HG03196 (cell line): Measurements from ENCODE around the gene MMP17.

Experiments used
- ATAC-seq: cut with Tn5 transposase; IDR thresholded peaks from one replicate; pipeline ENCODE4 v1.9.1; 2021; ENCODE audit not compliant: unreplicated experiment

The MMP17 gene

GRCh38 chr12:131829791-131830334 lies 1.7 kb downstream of the MMP17 start:
- no peak for ATAC-seq

DNA sequence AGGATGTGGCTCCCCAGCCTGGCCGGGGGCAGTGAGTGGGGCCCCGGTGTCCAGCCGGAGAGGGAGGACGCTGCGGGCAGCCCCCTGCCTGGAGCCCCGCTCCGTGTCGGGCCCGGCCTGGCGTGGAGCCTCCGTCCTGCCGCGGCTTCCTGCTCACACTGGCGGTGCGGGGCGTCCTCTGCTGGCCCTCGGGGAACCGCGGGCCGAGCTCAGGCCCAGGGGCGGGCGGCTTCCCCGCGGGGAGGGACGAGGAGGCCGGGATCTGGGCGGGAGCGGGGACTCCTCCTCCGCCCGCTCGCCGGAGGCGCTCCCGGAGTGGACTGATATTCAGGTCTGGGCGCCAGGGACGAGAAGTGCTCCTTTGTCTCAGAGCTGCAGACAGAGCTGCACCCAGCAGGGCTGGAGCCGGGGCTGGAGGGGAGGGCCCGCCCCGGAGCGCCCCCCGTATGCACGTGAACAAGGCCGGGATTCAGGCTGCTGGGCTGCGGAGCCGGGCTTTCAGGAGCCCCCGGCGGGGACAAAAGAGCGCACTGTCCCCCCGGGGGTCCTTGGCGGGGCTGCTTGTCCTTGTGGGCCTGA lies 2.2 kb downstream of the MMP17 start:
- ATAC-seq = no peak

GRCh38 chr12:131830914-131831571 lies 2.9 kb downstream of the MMP17 start:
- ATAC-seq = no peak

- ATAC-seq = no peak
Measured at GRCh38 chr12:131831635-131832041, 3.4 kb downstream of the MMP17 start.

DNA sequence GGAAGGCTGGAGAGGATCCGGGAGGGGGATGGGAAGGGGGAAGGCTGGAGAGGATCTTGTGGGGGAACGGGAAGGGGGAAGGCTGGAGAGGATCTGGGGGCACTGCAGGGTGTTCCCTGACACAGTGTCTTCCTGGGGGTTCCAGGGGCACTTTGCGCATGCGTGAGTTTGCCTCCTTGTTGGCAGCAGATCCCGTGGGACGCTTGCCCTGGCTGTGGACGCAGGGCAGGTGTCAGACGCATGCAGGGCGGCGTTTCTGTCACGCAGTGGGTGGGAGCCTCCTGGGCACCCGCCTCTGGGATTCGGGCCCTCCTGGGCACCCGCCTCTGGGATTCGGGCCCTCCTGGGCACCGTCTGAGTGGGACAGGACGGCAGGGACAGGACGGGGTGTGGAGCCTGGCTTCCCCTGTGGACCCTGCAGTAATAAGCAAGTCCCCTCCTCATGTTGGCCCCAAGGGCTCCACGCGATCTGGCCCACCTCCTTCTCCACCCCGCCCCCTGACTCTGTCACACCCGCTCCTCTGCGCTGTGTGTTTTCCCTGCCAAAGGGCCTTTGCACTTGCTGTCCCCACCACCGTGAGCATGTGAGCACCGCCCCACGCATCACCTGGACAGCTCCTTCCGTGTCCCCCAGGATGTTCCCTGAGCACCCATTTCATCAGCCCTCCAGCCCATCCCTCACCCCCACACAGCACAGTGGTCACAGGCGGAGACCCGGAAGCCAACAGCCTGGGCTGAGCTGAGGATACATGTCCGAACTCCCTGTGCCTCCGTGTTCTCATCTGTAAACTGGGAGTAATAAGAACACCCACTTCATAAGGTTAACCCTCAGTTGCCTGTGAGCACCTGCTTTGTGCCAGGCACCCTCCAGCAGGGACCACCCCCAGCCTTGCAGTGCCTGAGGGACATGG lies 4.4 kb downstream of the MMP17 start:
- no peak for ATAC-seq

- ATAC-seq = no peak
Measured at GRCh38 chr12:131833288-131833895, 5.2 kb downstream of the MMP17 start.

DNA sequence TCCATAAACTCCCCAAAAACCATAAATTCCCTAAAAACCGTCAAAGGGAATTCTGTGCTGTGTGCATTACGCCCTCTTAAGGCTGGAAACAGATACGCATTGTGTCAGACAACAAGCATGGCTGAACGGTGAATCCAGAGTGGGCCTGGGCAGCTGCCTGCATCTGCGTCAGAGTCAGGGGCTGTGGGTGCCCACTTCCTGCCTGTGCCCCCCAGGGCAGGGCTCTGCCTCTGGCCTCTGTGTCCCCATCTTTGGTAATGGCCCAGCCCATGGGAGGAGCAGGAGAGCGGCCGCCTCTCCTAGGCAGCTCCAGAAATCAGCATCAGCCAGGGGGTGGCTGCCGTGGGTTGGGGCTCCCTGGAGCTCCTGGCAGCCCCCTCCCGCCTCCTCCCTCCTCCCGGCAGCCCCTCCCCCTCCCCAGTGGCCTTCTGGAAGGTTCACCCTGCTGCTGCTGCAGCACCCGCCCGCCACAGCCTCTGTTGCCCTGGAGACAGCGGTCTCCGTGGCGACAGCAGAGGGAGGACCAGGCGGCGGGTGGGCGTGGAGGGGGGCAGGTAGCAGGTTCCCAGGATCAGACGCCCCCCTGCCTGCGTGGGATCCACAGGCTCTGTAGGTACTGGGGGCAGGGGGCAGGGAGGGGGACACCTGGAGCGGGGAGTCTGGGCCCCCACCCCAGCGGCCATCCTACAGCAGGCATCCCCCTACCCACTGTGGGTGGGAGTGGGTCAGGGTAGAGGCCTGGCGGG lies 5.9 kb downstream of the MMP17 start:
- no peak for ATAC-seq

DNA sequence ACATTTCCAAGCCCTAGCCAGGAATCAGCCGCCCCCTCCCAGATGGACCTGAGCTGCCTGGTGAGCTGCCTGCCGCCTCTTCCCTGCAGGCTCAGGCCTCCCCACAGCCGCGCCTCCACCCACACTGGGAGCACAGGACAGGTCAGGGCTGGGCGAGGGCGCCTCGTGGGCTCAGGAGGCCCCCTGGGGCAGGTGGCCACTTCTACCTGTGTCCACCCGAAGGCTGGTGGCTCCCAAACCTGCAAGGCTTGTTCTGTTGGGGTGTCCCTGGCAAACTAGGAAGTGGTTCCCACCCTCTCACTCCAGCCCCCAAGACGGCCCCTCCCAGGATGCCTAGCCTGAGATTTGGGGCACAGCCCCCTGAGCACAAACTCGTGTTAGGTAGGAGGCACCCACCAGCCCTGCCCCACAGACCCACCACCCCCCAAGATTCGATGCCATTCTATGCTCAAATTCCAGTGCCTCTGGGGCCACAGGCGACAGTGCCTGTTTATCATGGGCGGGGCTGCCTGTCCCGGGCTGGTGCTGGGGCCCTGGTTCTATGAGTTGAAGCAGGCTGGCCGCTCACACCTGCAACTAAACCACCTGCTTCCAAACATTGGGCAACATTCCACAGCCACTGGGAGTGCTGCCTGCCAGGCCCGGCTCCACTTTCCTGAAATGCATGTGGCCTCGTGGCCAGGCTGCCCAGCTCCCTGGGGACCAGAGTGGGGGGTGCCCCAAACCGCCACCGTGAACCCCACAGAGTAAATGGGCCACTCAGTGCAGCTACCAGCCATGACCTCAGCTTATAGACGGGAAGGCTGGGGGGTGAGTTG lies 6.8 kb downstream of the MMP17 start:
- ATAC-seq = no peak

- no peak for ATAC-seq
Measured at GRCh38 chr12:131835616-131836171, 7.5 kb downstream of the MMP17 start.

DNA sequence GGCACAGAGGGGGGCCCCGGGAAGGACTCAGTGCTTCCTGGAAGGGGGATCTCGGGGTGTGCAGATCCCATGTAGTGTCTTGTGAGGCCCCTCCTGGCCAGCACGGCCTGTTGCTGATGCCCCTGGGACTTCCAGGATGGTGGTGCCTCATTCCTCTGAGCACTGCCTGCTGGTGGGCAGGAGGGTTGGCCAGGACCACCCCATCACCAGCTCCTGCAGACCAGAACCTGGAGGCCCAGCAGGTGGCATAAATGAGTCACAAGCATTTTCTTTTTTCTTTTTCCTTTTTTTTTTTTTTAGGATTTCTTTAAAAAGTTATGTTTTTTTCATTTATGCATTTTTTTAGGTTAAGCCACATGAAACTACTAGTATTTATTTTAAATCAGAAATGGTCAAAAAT lies 8.0 kb downstream of the MMP17 start:
- ATAC-seq = no peak

DNA sequence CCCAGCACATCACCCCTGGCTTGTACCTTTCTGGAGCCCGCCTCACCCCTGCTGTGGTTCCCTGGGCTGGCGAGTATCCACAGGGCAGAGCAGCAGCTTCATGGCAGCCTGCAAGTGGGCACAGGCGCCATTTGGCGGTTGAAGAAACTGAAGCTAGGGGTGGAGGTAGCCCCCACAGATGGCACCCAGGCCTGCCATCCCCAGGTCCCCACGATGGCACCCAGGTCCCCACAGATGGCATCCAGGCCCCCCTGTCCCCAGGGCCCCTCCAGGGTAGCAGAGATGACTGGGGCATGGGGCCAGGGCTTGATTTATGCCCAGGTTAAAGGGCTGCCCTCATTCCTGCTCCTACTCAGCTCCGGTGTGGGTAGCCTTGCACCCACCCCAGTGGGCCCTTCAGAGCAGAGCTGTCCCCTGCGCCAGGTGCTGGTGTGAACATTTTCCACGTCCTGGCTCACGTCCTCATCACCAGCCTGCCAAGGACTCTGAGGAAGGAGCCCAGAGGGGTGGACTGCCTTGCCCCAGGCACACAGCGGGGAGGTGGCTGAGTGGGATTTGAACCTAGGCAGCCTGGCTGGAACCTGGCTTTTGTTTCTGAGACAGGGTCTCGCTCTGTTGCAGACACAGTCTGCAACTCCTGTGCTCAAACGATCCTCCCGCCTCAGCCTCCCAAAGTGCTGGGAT lies 8.7 kb downstream of the MMP17 start:
- ATAC-seq = no peak

- ATAC-seq = no peak
Measured at GRCh38 chr12:131840643-131841416, 12.6 kb downstream of the MMP17 start.

GRCh38 chr12:131841547-131841946 lies 13.4 kb downstream of the MMP17 start:
- no peak for ATAC-seq

DNA sequence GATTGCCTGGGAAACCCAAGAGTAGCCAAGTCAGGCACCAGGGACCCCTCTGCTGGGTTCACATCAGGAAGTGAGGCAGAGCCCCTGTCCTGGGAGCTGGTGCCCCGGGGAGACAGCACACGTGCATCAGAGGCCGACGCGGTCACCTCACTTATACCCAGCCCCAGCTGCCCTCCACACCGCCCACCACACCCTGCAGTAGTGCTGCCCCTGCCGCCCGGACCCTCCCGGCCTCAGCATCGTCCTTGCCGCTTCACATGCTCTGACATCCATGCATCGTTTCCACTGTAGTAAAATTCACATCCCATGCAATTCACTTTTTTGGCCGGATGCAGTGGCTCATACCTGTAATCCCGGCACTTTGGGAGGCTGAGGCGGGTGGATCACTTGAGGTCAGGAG lies 14.0 kb downstream of the MMP17 start:
- ATAC-seq = no peak

- no peak for ATAC-seq
Measured at GRCh38 chr12:131843527-131843926, 15.3 kb downstream of the MMP17 start.

GRCh38 chr12:131844140-131844539 lies 15.9 kb downstream of the MMP17 start:
- no peak for ATAC-seq

GRCh38 chr12:131844656-131845055 lies 16.5 kb downstream of the MMP17 start:
- no peak for ATAC-seq

DNA sequence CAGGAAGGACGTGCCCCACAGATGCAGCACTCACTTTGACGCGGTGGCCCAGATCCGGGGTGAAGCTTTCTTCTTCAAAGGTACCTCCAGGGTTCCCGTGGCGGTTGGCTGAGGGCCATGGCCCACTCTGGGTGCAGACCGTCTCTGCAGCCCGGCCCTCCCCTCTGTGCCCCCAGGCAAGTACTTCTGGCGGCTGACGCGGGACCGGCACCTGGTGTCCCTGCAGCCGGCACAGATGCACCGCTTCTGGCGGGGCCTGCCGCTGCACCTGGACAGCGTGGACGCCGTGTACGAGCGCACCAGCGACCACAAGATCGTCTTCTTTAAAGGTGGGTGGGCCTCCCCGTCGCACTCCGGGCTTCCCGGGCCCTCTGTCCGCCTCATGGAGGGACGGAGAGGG lies 16.9 kb downstream of the MMP17 start:
- no peak for ATAC-seq
